Stimulated activated CD4-positive, alpha-beta T cell treated with anti-CD3 and anti-CD28 coated beads, Interleukin-1b, Interleukin-23, amount 100 ng/mL, for 1 hour (primary cell): ENCODE results near the gene PTPRN2.
"Not testable (repeated sequence)": the region's sequence is repeated elsewhere in the genome, so short reads cannot be mapped to it uniquely, and the experiment has no call there.

ENCODE experiments used
- DNase-seq, 2 donors: peaks; one replicate each; pipeline ENCODE4 v3.0.0-alpha.2; 2020; ENCODE audit warnings: low read depth in 2 of 2

The PTPRN2 gene

DNA sequence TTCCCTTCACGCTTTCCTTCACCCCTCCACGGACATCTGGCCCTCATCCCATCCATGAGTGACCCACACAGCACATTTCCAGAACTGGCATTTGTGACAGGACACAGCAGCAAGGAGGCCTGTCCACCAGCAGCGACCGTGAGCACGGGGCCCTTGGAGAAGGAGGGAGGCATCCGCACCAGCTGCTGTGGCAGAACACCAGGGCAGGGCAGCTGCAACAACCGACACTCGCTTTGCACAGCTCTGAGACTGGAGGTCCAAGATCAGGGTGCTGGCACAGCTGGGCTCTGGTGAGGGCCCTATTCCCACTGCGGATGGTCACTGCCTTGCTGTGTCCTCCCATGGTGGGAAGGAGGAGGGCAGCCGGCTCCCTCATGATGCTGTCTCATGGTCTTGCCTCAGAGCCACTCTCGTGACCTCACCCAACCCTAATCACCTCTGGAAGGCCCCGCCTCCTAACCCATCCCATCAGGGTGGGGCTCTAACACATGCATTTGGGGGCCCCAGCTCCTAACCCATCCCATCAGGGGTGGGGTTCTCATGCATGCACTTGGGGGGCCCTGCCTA is 36.7 kb downstream of the PTPRN2 start:
- DNase-seq: no peak

DNA sequence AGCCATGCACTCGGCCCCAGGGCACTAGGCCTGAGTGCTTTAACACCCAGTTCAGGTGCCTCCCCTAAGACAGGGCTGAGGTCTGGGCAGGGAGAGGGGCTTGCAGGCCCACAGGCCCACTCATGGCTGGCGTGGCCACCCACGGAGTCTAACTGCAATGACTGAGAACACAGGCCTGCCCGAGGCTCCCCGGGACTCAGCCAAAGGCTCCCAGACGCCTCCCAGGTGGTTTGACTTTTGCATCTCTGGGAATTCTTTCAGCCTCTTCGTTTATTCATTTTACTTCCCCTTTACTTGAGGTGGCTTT is 37.3 kb downstream of the PTPRN2 start:
- DNase-seq: no peak

DNA sequence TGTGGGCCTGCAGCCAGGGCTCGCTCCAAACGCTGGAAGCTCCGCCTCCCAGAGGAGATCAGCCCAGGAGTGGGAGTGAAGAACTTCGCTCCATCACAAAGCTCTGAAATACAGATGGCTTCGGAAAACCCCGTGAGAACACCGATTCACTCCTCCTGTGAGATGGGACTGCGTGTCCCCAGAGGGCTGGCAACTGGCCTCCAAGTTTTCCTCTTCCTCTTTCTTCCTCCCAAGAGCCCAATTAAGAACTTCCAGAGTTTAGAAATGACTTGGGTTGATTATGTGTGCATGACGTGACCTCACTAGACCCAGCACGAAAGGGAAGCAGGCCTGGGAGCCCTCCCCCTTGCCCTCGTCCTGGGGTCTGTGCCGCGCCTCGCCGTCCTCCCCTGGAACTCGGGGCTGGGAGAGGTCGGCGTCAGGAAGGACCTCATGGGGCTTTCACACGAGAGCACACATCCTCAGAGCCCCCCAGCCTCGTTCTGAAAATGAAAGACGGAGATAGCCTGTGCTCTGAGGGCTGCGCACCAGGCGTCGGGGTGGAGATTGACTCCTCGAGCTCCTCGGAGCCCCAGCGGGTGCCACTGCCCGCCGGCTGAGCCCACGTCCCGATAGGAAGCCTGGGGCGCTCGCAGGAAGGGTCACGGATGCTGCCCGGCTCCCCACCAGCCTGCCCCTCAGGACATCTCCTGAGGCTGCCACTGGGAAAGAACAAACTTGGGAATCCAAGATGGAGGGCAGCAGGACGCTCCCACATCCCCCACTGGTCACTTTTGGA is 37.8 kb downstream of the PTPRN2 start:
- DNase-seq: no peak

DNA sequence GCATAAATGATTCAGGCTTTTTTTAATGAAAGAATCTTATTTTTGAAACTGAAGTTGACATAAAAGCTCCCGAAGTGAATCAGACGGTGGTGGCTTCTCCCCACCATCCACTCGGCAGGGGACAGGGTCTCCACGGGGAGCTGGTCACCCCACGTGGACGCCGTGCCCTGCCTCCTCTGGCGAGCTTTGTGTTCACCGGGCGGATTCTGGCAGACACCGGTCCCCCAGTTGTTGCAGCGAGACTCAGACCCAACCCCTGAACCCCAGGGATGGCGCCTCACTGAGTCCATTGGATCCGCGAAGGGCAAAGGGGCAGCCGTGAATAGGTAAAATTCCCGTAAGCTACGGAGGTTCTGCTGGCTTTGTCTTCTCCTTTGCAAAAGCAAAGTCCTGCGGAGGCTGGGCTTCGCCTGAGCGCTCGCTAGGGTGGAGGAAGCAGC is 38.4 kb downstream of the PTPRN2 start:
- no peak for DNase-seq

DNA sequence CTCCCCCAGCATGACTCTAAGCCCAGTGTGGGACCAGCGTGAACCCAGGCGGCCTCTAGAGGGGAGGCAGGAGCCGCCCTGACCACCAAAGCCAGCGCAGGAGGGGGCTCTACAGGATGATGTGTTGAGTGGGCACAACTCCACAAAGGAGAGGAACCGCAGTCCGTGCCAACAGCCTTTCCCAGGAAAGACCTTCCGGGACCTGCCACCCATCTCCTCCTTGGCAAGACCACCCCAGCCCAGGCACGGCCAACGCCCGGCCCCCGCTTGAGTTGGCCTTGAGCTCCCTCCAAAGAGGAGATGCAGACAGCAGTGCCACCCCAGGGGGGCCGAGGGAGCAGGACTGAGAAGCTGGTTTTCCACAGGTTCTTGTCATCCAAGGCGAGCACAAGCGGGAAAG is 38.9 kb downstream of the PTPRN2 start:
- no peak for DNase-seq

DNA sequence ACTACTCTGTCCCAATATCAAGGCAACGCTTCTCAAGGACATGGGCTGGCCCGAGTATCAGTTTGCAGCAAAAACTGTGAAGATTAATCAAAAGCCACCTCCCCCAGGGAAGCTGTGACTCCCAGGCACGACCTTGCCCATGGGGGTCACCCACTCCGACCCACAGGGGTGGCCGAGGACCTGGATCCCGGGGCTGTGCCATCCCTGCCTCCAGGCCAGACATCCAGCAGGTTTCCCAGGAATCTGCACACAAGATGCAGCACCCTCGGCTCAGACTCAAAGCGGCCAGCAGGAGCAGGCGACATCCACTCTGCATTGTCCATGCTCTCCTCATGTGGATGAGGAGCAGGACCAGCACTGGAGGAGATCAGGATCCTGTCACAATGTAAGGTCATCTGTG is 39.8 kb downstream of the PTPRN2 start:
- no peak for DNase-seq

DNA sequence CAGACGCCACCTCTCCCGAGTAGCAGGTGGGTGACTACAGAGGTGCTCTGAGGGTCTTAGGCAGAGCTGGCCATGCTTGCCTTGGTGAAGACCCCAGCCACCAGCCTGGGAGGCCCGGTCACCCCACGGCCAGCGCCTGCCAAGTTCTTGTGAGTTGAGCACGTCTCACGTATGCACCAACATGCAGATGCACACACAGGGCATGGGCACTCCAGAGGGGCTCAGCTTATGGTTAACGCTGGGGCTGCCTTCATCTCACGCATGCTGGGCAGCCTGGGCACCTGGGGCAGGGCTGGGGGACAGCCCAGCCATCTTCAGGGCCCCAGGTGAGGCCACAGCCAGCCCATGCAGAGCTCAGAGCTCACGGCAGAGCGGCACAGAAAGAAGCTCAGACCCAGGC is 41.0 kb downstream of the PTPRN2 start:
- no peak for DNase-seq

DNA sequence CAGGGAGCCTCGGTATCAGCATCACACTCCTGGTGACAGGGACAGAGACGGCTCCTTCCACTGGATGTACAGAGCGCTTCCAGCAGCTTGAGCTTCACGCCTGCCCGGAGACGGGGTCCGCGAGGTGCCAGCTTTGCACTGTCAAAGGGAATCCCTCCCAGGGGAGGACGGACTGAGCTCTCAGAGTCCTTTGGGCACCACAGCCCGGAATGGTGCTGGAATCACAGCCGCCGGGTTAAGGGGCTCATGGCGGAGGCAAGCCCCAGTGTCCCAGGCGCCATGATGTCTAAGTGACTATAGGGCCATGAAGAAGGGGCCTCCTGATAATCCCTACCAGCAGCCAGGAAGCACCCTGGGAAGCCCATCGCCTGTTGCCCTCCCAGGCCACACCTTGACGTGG is 41.4 kb downstream of the PTPRN2 start:
- no peak for DNase-seq

DNA sequence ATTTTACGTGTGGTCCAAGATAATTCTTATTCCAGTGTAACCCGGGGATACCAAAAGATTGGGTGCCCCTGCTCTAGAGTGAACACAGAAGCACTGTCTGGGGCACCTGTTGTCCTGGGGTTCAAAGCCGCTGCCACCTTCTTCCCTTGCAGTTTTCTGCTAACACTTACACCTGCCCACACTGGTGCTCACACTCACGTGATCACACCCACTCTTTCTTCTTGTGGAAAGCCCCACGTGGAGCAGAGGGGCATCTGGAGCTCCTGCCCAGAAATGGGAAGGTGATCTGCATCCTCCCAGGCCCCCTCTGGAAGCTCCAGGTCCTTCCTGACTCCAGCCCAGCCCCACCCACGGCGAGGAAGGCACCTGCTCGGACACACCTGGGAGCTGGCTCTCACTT is 42.9 kb downstream of the PTPRN2 start:
- DNase-seq: no peak

DNA sequence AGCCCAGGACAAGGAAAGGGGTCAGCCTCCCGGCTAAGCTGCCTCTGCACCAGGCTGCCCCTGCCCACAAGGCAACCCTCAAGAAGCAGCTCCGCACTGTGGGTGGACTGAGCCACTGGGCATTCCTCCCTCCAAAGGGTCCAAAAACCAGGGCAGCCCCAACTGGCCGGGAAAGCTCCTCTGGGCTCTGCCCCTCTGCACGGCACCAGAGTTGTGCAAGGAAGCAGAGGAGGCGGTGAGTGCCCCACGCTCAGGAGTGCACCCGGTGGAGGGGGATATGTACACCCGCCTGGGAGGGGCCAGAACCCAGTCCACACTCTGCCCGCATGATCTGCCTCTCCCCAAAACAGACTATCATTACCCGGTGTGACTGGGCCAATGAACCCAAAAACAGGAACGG is 43.8 kb downstream of the PTPRN2 start:
- DNase-seq: no peak

DNA sequence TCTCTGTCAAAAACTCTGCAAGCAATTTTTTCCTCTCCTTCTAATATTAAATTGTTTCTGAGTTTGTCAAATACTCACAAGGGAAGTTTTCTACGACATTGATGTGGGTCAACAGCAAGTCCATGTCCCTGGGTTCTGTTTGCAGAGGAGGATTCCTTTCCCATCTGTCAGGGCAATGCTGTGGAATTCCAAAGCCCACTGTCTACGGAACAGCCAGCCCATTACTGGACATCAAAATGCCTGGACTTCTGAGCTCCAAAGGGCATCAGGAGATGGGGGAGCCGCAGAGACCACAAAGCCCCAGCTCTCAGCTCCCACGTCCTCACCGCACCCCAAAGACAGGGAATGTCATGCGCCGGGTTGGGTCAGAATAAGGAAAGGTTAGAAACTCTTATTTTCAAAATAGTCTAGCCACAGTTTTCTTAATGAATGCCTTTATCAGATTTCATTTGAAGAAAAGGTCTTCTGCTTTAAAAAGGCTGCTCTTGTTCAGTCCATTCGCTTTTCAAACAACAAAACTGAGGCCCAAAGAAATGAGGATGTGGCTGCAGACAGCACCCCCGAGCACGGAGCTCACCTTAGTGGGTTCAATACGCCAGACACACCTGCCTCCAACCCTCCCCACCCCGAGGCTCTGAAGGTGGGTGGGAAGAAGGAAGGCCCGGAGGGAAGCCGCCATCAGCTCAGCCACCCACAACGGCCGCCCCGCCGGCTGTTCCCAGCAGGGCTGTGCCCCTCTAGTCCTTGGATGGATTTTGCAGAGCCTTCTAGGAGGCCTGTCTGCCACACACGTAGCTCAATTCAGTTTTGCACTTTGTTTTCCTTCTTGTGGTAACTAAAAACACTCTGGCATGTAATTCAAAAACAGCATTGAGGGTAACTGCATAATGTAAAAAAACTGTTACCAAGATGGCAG is 44.7 kb downstream of the PTPRN2 start:
- DNase-seq: no peak

DNA sequence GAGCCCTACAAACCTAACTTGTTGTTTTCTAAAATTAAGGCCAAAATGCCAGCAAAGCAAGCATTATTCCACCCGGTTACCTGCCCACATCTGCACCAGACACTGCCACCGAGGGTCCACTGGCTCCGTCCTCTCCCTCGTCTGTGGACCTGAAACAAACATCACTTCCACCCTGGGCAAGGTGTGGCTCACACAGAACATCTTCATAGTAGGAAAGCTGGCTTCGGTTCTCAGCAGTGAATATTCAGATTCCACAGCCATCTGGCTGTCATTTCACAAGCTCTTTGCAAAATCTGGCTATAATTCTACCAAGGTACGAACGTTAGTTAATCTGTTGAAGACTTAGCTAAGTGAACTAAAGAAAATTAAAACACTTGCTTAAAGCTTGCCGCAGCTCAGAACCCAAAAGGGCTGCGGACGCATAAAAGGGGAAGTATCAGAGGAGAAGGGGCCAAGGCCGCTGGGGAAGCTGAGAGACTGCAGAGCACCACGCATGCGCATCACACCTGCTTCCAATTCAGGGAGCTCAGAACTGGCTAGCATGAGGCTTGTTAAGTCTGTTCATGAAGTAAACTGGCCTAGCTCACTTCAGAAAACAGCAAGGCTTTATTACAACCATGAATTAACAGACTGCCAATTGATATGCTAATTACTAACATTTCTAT is 46.1 kb downstream of the PTPRN2 start:
- no peak for DNase-seq

DNA sequence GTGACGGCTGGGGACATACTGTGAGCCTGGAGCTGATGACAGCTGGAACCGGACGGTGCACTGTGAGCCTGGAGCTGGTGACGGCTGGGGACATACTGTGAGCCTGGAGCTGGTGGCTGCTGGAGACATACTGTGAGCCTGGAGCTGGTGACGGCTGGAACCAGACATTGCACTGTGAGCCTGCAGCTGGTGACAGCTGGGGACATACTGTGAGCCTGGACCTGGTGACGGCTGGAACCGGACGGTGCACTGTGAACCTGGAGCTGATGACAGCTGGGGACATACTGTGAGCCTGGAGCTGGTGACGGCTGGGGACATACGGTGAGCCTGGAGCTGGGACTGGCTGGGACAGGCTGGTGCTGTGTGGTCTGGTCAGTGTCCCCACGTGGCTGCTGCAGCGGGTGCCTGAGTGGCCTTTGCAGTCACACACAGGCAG is 47.9 kb downstream of the PTPRN2 start:
- no peak for DNase-seq

DNA sequence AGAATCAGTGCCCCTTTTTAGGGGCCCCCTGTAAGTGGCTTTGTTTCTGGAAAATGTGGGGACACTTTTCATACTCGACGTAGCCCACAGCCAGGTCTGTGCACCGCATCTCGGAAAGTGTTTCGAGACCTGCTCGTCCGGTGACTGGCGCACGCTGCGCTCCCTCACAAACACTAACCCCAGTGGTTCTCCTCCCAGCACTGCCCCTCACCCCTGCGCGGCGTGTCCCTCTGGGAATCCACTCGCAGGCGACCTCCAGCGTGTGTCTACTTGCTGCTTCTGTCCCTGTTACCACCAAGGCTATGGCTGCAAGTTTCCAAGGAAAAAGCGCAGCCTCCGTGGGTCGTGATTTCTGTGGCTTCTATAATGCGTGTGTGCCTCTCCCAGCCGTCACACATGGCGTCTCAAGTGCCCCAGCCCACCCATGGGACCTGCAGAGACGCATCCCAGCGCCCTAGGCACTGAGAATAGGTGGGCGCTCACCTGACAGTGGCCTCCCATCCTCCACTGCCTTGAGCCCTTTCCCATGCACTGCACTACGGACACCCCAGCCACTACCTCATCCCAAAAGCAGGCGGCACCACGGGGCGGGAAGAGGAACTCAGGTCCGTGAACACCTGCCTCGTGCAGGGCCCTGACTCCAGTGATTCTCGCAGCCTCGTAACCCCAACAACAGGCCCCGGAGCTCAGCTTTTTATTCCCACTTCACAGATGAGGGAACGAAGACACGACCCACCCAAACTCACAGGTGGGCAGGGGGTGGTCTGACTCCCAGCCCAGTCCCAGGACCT is 49.3 kb downstream of the PTPRN2 start:
- no peak for DNase-seq

DNA sequence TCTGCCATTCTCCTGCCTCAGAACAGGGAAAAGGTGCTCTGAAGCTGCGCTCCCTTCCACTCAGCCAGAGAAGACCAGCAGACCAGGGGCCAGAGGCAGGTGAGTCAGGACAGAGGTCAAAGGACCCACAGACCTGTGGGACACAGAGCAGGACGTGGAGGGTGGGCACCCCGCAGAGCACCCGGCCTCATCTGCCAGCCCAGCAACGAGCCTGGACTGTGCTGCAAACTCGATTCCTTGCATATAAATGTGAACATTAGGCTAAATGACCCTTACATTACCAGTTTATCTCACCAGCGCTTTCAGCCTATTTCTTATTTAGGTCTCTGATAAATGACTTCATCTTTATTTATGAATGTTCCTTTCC is 50.1 kb downstream of the PTPRN2 start:
- DNase-seq: no peak

DNA sequence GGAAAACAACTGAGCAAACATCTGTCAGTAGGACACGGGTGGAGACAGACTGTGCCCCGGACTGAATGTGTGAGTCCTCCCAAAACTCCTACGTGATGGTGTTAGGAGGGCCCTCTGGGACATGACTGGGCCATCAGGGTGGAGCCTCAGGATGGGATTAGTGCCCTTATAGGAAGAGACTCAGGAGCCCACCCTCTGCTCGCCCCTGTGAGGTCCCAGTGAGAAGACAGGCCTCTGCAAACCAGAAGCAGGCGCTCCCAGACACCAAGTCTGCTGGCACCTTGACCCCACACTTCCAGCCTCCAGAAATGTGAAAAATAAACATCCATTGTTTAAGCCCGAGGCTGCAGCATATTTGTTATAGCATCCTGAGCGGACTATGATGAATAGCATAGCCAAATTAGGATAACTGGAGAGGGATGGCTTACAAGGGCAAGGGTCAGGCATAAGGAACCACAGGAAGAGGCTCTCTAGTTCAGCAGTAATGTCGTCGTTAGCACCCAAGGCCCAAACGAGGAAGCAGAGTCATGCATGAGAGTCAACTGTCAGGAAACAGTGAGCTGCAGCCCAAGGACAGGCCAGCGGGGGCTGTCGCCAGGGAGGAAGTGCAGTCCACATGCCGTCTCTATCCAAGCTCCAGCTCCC is 50.6 kb downstream of the PTPRN2 start:
- DNase-seq: no peak

DNA sequence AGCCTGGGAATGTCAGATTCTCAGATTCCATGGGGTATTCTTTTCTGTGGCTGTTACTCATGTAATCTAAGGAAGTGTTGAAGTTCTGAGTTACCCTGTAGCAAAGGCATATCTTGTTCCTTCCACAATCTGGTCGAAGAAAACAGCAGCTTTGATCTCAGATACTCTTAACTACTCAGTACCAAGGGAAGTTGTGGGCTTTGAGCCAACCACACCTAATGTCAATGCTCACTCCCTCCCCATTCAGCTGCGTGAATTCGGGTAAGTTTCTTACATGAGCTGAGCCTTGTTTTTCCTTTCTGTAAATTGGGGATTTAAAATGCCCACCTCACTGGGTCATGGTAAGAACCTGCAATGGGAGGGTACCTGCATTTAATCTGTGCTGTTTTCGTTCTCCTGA is 52.5 kb downstream of the PTPRN2 start:
- no peak for DNase-seq

DNA sequence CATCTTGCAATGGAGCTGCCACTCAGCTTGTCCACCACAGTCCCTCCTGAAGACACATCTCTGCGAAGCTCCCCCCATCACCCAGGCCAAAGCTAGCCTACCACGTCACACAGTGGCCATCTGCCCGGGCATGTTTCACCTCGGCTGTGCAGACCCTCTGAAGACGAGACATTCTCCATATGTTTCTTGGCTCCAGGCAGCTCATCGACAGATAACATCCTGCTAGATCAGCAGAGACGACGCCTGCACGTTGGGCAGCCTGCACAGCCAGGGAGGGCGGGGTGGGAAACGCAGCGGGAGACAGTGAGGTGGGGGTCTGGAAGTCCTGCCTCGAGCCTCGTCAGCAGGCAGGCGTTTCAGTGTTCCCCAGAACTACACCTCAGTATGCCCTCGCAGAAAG is 53.0 kb downstream of the PTPRN2 start:
- no peak for DNase-seq

DNA sequence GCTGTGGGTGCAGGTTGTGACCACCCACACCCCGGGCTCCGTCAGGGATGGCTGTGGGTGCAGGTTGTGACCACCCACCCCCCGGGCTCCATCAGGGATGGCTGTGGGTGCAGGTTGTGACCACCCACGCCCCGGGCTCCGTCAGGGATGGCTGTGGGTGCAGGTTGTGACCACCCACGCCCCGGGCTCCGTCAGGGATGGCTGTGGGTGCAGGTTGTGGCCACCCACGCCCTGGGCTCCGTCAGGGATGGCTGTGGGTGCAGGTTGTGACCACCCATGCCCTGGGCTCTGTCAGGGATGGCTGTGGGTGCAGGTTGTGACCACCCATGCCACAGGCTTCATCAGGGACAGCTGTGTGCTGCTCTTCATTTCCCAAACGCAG is 53.5 kb downstream of the PTPRN2 start:
- DNase-seq: not testable (repeated sequence)

DNA sequence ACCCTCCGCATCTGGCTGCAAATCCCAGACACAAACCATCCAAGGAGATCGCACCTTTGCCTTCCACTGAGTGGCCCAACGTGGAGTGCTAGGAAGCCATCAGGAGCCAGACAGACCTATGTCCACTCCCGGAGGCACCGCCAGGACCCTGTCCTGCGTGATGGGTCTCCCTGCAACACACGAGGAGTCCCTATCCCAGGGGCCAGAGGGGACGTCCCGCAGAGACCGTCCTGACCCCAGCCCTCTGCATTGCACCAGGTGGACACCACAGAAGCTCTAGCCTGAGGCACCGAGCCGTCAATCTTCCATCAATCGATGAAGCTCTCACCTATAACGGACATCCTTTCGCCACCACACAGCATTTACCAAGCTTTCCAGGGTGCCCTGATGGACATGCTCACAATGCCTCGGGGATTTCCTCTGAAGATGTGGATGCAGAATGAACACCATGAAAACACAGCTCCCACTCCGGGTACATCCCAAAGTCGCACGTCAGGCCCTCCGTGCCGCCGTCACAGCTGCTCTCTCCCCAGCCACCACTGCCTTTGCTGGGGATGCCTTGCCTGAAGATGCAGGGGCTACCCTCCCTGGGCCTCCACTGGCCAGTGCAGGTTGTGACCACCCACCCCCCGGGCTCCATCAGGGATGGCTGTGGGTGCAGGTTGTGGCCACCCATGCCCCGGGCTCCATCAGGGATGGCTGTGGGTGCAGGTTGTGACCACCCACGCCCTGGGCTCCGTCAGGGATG is 54.1 kb downstream of the PTPRN2 start:
- DNase-seq: no peak
